ENCODE measurements around the gene DTX3.
"Not testable (repeated sequence)": the region's sequence is repeated elsewhere in the genome, so short reads cannot be mapped to it uniquely, and the experiment has no call there.

Gene DTX3

GRCh38 chr12:57609101-57609780 is 4.6 kb downstream of the DTX3 start:
- no peak for DNase-seq

- no peak for DNase-seq
Observed at GRCh38 chr12:57609781-57610553, 5.3 kb downstream of the DTX3 start.

- no peak for DNase-seq
Observed at GRCh38 chr12:57610554-57611107, 6.0 kb downstream of the DTX3 start.

GRCh38 chr12:57611108-57611826 is 6.6 kb downstream of the DTX3 start, which contains the start of gene ARHGEF25:
Gene ARHGEF25, plus strand, starts transcription at chr12:57611435. Its CDS starts 460 bp downstream, at chr12:57611895.
- DNase-seq, result peak; percentile 79

- DNase-seq, result peak; percentile 47
Observed at GRCh38 chr12:57611827-57612710, 7.4 kb downstream of the DTX3 start.

- peak; percentile 42 for DNase-seq
Observed at GRCh38 chr12:57612711-57613426, 8.2 kb downstream of the DTX3 start.

- peak; percentile 46 for DNase-seq
Observed at GRCh38 chr12:57613427-57614109, 8.9 kb downstream of the DTX3 start.

GRCh38 chr12:57614178-57614947 is 9.7 kb downstream of the DTX3 start:
- peak; percentile 58 for DNase-seq

GRCh38 chr12:57614948-57615500 is 10.4 kb downstream of the DTX3 start:
- DNase-seq, result peak; percentile 27

GRCh38 chr12:57615637-57616036 is 11.0 kb downstream of the DTX3 start:
- peak; percentile 41 for DNase-seq

GRCh38 chr12:57616383-57617101 is 11.9 kb downstream of the DTX3 start:
- DNase-seq, result no peak

- no peak for DNase-seq
Observed at GRCh38 chr12:57617942-57618341, 13.3 kb downstream of the DTX3 start.

GRCh38 chr12:57618431-57618830 is 13.8 kb downstream of the DTX3 start:
- DNase-seq, result not testable (repeated sequence)

GRCh38 chr12:57618966-57619433 is 14.4 kb downstream of the DTX3 start:
- no peak for DNase-seq

GRCh38 chr12:57619434-57620244 is 15.0 kb downstream of the DTX3 start:
- no peak for DNase-seq

- DNase-seq, result no peak
Observed at GRCh38 chr12:57620245-57620935, 15.8 kb downstream of the DTX3 start.

- no peak for DNase-seq
Observed at GRCh38 chr12:57620936-57621496, 16.4 kb downstream of the DTX3 start.
